ENCODE results near the gene OMP. TPM values are rescaled to one million over a fixed set of nuclear protein-coding genes. Genes with fewer than 3 reads are reported as not detected.
"Not testable (repeated sequence)": the region's sequence is repeated elsewhere in the genome, so short reads cannot be mapped to it uniquely, and the experiment has no call there.

Gene OMP
- total and polyA plus RNA-seq, 2 of the 13 experiments (the other 11 are each of a cell fraction or from before 2014, with no cell fraction given) = not detected

DNA sequence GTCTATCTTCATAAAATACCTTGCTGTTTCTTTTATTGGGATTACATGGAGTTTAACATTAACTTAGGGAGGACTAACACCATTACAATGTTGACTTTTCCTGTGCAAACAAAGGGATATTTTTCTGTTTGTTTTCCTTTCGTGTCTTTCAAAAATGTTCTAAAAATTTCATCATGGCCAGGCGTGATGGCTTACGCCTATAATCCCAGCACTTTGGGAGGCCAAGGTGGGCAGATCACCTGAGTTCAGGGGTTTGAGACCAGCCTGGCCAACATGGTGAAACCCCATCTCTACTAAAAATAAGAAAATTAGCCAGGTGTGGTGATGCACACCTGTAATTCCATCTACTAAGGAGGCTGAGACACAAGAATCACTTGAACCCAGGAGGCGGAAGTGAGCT is 41.4 kb upstream of the OMP start (continued):
- TF ChIP-seq, protein P1, sequence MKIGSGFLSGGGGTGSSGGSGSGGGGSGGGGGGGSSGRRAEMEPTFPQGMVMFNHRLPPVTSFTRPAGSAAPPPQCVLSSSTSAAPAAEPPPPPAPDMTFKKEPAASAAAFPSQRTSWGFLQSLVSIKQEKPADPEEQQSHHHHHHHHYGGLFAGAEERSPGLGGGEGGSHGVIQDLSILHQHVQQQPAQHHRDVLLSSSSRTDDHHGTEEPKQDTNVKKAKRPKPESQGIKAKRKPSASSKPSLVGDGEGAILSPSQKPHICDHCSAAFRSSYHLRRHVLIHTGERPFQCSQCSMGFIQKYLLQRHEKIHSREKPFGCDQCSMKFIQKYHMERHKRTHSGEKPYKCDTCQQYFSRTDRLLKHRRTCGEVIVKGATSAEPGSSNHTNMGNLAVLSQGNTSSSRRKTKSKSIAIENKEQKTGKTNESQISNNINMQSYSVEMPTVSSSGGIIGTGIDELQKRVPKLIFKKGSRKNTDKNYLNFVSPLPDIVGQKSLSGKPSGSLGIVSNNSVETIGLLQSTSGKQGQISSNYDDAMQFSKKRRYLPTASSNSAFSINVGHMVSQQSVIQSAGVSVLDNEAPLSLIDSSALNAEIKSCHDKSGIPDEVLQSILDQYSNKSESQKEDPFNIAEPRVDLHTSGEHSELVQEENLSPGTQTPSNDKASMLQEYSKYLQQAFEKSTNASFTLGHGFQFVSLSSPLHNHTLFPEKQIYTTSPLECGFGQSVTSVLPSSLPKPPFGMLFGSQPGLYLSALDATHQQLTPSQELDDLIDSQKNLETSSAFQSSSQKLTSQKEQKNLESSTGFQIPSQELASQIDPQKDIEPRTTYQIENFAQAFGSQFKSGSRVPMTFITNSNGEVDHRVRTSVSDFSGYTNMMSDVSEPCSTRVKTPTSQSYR (CRISPR knock-in tag; IDR thresholded peaks at IDR 0.05; ENCODE audit: borderline replicate concordance) = 0 out of 2 replicates have a peak, but pooled peaks have one; percentile 20
- not testable (repeated sequence) for TF ChIP-seq FOXP1 (IDR thresholded peaks at IDR 0.05)
- TF ChIP-seq FOXP1 (CRISPR knock-in tag; IDR thresholded peaks at IDR 0.05) (peak; percentile 79), NR2F1 (CRISPR knock-in tag; IDR thresholded peaks at IDR 0.05) (0 out of 4 replicates have a peak, but pooled peaks of 1 of the 2 experiments have one; percentile 41), MED1 (CRISPR knock-in tag; IDR thresholded peaks at IDR 0.05) (peak; percentile 71)

DNA sequence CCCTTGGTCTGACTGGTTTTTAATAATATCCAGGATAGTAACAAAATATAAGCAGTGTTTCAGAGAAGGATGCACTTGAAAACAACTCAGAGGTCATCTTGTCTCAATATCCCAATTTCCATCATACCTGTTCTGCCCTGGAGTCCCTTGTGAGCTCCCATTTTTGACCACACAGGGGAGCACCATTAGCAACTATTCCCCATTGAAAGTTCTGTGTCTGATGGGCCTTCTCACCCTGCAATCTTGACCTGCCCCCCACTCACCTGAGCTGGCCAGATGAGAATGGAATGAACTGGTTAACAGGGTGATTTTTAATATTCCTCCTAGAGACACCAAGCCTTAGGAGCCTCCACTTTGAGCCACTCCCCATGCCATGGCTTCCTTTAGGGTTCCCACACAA is 39.7 kb upstream of the OMP start:
- intact Hi-C loops (cut with micrococcal nuclease; ENCODE audit: unreplicated experiment) (no loop called here), in situ Hi-C loops (cut with HindIII; ENCODE audit: extremely low pct_ligation_motif_present, low pct_unique_long_range_greater_than_20kb) (no loop called here)
- no peak overlapping the region for H2AFZ ChIP-seq (ENCODE audit: low read length)
- TF ChIP-seq ZSCAN21 (CRISPR knock-in tag; IDR thresholded peaks at IDR 0.05; ENCODE audit: borderline replicate concordance) = no peak
- TF ChIP-seq ZBTB8A (CRISPR knock-in tag; IDR thresholded peaks at IDR 0.05; ENCODE audit: borderline replicate concordance, low read depth) = no peak
- TF ChIP-seq IKZF1 (IDR thresholded peaks at IDR 0.05) = no peak
- TF ChIP-seq, protein P2, sequence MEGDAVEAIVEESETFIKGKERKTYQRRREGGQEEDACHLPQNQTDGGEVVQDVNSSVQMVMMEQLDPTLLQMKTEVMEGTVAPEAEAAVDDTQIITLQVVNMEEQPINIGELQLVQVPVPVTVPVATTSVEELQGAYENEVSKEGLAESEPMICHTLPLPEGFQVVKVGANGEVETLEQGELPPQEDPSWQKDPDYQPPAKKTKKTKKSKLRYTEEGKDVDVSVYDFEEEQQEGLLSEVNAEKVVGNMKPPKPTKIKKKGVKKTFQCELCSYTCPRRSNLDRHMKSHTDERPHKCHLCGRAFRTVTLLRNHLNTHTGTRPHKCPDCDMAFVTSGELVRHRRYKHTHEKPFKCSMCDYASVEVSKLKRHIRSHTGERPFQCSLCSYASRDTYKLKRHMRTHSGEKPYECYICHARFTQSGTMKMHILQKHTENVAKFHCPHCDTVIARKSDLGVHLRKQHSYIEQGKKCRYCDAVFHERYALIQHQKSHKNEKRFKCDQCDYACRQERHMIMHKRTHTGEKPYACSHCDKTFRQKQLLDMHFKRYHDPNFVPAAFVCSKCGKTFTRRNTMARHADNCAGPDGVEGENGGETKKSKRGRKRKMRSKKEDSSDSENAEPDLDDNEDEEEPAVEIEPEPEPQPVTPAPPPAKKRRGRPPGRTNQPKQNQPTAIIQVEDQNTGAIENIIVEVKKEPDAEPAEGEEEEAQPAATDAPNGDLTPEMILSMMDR (CRISPR knock-in tag; IDR thresholded peaks at IDR 0.05) = peak; percentile 41
- TF ChIP-seq, protein P3, sequence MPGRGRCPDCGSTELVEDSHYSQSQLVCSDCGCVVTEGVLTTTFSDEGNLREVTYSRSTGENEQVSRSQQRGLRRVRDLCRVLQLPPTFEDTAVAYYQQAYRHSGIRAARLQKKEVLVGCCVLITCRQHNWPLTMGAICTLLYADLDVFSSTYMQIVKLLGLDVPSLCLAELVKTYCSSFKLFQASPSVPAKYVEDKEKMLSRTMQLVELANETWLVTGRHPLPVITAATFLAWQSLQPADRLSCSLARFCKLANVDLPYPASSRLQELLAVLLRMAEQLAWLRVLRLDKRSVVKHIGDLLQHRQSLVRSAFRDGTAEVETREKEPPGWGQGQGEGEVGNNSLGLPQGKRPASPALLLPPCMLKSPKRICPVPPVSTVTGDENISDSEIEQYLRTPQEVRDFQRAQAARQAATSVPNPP (CRISPR knock-in tag; IDR thresholded peaks at IDR 0.05) = no peak
- TF ChIP-seq STAG1 (CRISPR knock-in tag; IDR thresholded peaks at IDR 0.05) = 0 out of 2 replicates have a peak, but pooled peaks have one; percentile 19
- H3K79me2 ChIP-seq (ENCODE audit: insufficient read depth, low read length) = no peaks in the 10 kb centered on the region
- FAIRE-seq = no peak
- no peak overlapping the region for H3K4me2 ChIP-seq (ENCODE audit: low read depth, low read length)
- 0 out of 2 replicates have a peak, but pooled peaks cover 2% of the 10 kb centered on the region for H4K20me1 ChIP-seq (ENCODE audit: insufficient read depth, low read length)
- H3K9ac ChIP-seq (ENCODE audit: insufficient read depth, low read depth, low read length) = no peak overlapping the region
- ATAC-seq = no peak
- no peak for DNase-seq (ENCODE audit: low spot score)
- ChIA-PET CTCF (ENCODE audit: low intra/inter-chr PET ratio, low total read pairs) (interaction anchor here (0.6 kb wide), 1 partner anchor 15 kb away, joined by 3 read pairs; no protein-coding TSS in a partner anchor), POLR2A (interaction anchor here (1.2 kb wide), 1 partner anchor 16 kb away, joined by 5 read pairs; no protein-coding TSS in a partner anchor)
- H3K9me3 ChIP-seq (ENCODE audit: low read length) = peaks cover 6% of the 10 kb centered on the region
- H3K4me1 ChIP-seq (ENCODE audit: insufficient read depth, low read length) = peaks cover 48% of the 10 kb centered on the region
- H3K4me3 ChIP-seq (replicated peaks in 1 of 3; ENCODE audit: insufficient read depth in 1 of 3, low read depth in 2 of 3, low read length in 3 of 3) = no peak overlapping the region
- no peaks in the 10 kb centered on the region for H3K36me3 ChIP-seq (replicated peaks in 1 of 2; ENCODE audit: control insufficient read depth in 1 of 2, insufficient read depth in 2 of 2, low read length in 2 of 2)
- no TSS peak for BruUV-seq (replicated peaks)
- H3K27me3 ChIP-seq (ENCODE audit: control insufficient read depth in 1 of 2, insufficient read depth in 2 of 2, low read length in 2 of 2) = peaks cover 12 to 24% of the 10 kb centered on the region in 2 experiments; a peak in 4 of 5 replicates
- no peak overlapping the region for H3K27ac ChIP-seq (ENCODE audit: extremely low read length, insufficient read depth, low read length)

All from HepG2 (cell line).